Epithelial cell of esophagus (primary cell): ENCODE data around the gene SECISBP2.

Source experiments
- DNase-seq: peaks from one replicate; pipeline ENCODE4 v3.0.0; 2010; ENCODE audit warnings: low read depth
- H3K4me3 ChIP-seq: 2 replicates; pipeline ENCODE4 v1.5.1; 2011; ENCODE audit warnings: mild to moderate bottlenecking, low read length, control low read depth
- CTCF ChIP-seq: IDR thresholded peaks from 2 replicates; pipeline ENCODE4 v1.5.1; 2011; ENCODE audit warnings: low read depth, mild to moderate bottlenecking, low read length, control low read depth, inconsistent platforms; ENCODE audit not compliant: insufficient read depth; ENCODE audit errors: missing control alignments

Gene SECISBP2

GRCh38 chr9:89404074-89404473 lies 85.8 kb downstream of the SECISBP2 start:
- no peak for TF ChIP-seq CTCF
- H3K4me3 ChIP-seq = no peak overlapping the region
- no peak for DNase-seq

DNA sequence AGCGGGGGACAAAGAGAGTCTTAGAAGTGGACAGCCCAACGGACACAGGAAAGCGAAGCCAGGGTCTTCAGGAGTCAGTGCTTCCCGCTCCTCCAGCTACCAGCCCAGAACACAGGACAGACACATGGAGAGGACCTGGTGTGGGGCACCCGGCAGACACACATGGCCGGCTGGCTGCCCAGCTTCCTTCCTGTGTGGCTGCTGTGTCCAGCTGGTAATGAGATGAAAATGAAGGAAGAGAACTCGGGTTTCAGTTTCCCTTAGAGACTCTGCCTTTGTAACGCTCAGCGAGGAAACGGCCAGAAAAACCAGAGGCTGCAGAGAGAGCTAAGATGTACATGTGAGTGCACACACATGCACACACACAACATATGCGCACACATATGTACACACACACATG lies 87.5 kb downstream of the SECISBP2 start:
- no peak for TF ChIP-seq CTCF

DNA sequence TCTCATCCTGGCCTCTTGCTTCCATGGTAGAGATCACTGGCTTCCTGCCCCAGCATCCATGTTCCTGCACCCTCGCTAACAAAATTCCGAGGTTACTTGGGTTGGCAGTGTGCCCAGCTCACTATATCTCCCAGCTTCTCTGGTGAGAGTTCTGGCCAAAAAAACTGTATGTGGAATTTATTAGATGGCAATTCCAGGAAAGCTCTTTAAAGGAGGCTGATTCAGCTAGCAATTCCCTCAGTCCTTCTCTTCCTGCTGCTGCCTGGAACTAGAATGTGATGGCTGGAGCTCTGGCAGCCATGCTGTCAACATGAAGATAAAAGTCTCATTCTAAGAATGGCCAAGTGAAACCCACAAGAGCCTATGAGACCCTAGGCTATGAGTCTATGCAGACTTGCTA lies 88.8 kb downstream of the SECISBP2 start:
- H3K4me3 ChIP-seq = no peak overlapping the region
- no peak for TF ChIP-seq CTCF
- no peak for DNase-seq

More for the DNA sequence above, 87.5 kb downstream of the SECISBP2 start:
- H3K4me3 ChIP-seq = no peak overlapping the region
- no peak for DNase-seq

DNA sequence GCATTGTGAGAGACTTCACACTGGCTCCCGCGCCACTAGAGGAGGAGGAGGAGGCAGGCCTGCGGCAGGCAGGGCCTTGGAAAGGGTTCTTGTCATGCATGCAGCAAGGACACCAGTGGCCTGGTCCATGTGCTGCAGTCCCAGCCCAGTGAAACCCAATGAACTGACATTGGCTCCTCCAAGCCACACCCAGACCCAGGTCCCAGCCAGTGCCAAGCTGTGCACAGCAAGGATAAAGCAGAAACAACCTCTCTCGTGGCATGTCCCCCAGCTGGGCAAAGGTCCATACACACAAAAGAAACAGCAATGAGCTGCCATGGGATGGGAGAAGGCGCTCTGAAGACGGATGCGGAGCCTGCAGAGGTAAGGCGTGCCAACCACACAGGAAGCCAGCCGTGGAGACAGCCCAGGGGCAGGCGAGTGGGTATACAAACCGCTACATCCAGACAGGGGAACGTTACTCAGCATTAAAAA lies 90.4 kb downstream of the SECISBP2 start:
- DNase-seq = no peak
- H3K4me3 ChIP-seq = no peak overlapping the region
- no peak for TF ChIP-seq CTCF
